Activated CD4-positive, alpha-beta memory T cell treated with anti-CD3 and anti-CD28 coated beads, Interleukin-2, amount 10 ng/mL, durations not matched to agents 7 days and 5 days (primary cell): ENCODE results near the gene C1orf167. TPM values are rescaled to one million over a fixed set of nuclear protein-coding genes. Genes with fewer than 3 reads are reported as not detected.

Source experiments
- CTCF ChIA-PET: fragments of 350-600 bp; sonication (Branson Sonifier 250); formaldehyde crosslinking; loops from one replicate; lab custom pipeline; 2021; ENCODE audit warnings: antibody characterized with exemption, inconsistent platforms; lab: Charles Lee
- POLR2A ChIA-PET: fragments of 350-600 bp; sonication (Branson Sonifier 250); formaldehyde crosslinking; loops from one replicate; lab custom pipeline; 2021; ENCODE audit warnings: antibody characterized with exemption; lab: Charles Lee
- DNase-seq: peaks from one replicate; pipeline ENCODE4 v3.0.0-alpha.2; 2020
- H3K27ac Mint-ChIP-seq: one replicate; pipeline ENCODE4 v1.8.0; 2021; ENCODE audit warnings: mild to moderate bottlenecking, mixed read lengths
- H3K27me3 Mint-ChIP-seq: one replicate; pipeline ENCODE4 v1.8.0; 2021; ENCODE audit warnings: mixed read lengths
- H3K36me3 Mint-ChIP-seq: one replicate; pipeline ENCODE4 v1.8.0; 2021; ENCODE audit warnings: low read depth, mixed read lengths
- H3K4me1 Mint-ChIP-seq: one replicate; pipeline ENCODE4 v1.8.0; 2021; ENCODE audit warnings: mixed read lengths
- H3K4me3 Mint-ChIP-seq: one replicate; pipeline ENCODE4 v1.8.0; 2021; ENCODE audit warnings: mild to moderate bottlenecking, mixed read lengths
- H3K9me3 Mint-ChIP-seq: one replicate; pipeline ENCODE4 v1.8.0; 2021; ENCODE audit warnings: mixed read lengths
- total RNA-seq, 2 experiments: library from RNA; stranded (reverse); gene quantifications; one replicate each; pipeline ENCODE4 v1.2.3, GENCODE V29; 2021

Gene C1orf167
- total RNA-seq, 2 experiments from 2014 or later: 0.25 TPM; not detected in 1

GRCh38 chr1:11727119-11727518, 34.9 kb upstream of the C1orf167 start:
- no peak for DNase-seq
- Mint-ChIP-seq H3K36me3 (no peaks in the 10 kb centered on the region), H3K27ac (no peak overlapping the region), H3K4me3 (no peak overlapping the region), H3K4me1 (peaks cover 53% of the 10 kb centered on the region), H3K27me3 (peaks cover 5% of the 10 kb centered on the region), H3K9me3 (no peaks in the 10 kb centered on the region)
- POLR2A ChIA-PET: interaction anchor here (0.8 kb wide), 1 partner anchor 9 kb away, joined by 4 read pairs; the partner anchor contains the start of gene AGTRAP
- CTCF ChIA-PET: no interaction called here

- POLR2A ChIA-PET: interaction anchor here (0.9 to 1.3 kb wide), 2 partner anchors 9 to 78 kb away, joined by 4 read pairs; partner anchors contain the start of gene CLCN6
- H3K27ac Mint-ChIP-seq: no peak overlapping the region
- no peaks in the 10 kb centered on the region for H3K36me3 Mint-ChIP-seq
- no peaks in the 10 kb centered on the region for H3K9me3 Mint-ChIP-seq
- CTCF ChIA-PET: interaction anchor here (0.6 to 1.1 kb wide), 2 partner anchors 9 to 64 kb away, joined by 3 to 4 read pairs; partner anchors contain the start of gene FBXO6
- H3K4me3 Mint-ChIP-seq: no peak overlapping the region
- no peak for DNase-seq
- H3K27me3 Mint-ChIP-seq: peaks cover 5% of the 10 kb centered on the region
- H3K4me1 Mint-ChIP-seq: peaks cover 59% of the 10 kb centered on the region
Measured at GRCh38 chr1:11728126-11728806, 33.7 kb upstream of the C1orf167 start.

GRCh38 chr1:11729155-11729497, 32.9 kb upstream of the C1orf167 start:
- DNase-seq: no peak
- Mint-ChIP-seq H3K27ac (no peak overlapping the region), H3K27me3 (no peaks in the 10 kb centered on the region), H3K36me3 (no peaks in the 10 kb centered on the region), H3K4me1 (peaks cover 59% of the 10 kb centered on the region), H3K9me3 (no peaks in the 10 kb centered on the region), H3K4me3 (no peak overlapping the region)
- POLR2A ChIA-PET: interaction anchor here (1.3 to 2.0 kb wide), 2 partner anchors 65 to 77 kb away, joined by 4 to 12 read pairs; partner anchors contain the start of genes CLCN6 and FBXO6
- CTCF ChIA-PET: interaction anchor here (1.1 kb wide), 1 partner anchor 10 kb away, joined by 4 read pairs; no protein-coding TSS in a partner anchor

GRCh38 chr1:11729498-11730428, 32.2 kb upstream of the C1orf167 start:
- CTCF ChIA-PET: interaction anchor here (1.1 to 2.0 kb wide), 4 partner anchors 10 to 79 kb away, joined by 5 to 19 read pairs (median 11); partner anchors contain the start of gene FBXO6
- peak; percentile 26 for DNase-seq
- H3K27me3 Mint-ChIP-seq: no peaks in the 10 kb centered on the region
- POLR2A ChIA-PET: interaction anchor here (0.6 to 2.1 kb wide), 11 partner anchors 10 to 670 kb away, joined by 3 to 17 read pairs (median 6); partner anchors contain the start of genes CLCN6, FBXO6 and SRM
- peaks cover 54% of the 10 kb centered on the region for H3K4me1 Mint-ChIP-seq
- H3K27ac Mint-ChIP-seq: peak overlapping the region; percentile 88
- H3K9me3 Mint-ChIP-seq: no peaks in the 10 kb centered on the region
- H3K36me3 Mint-ChIP-seq: no peaks in the 10 kb centered on the region
- peak overlapping the region; percentile 66 for H3K4me3 Mint-ChIP-seq

GRCh38 chr1:11730429-11730891, 31.5 kb upstream of the C1orf167 start:
- ChIA-PET CTCF (interaction anchor here (1.1 to 2.0 kb wide), 4 partner anchors 10 to 80 kb away, joined by 5 to 19 read pairs (median 11); partner anchors contain the start of gene FBXO6), POLR2A (interaction anchor here (0.6 to 2.1 kb wide), 10 partner anchors 10 to 671 kb away, joined by 3 to 17 read pairs (median 7); partner anchors contain the start of genes FBXO6 and SRM)
- H3K27ac Mint-ChIP-seq: peak overlapping the region; percentile 88
- no peaks in the 10 kb centered on the region for H3K27me3 Mint-ChIP-seq
- H3K4me3 Mint-ChIP-seq: peak overlapping the region; percentile 66
- DNase-seq: peak; percentile 71
- peaks cover 50% of the 10 kb centered on the region for H3K4me1 Mint-ChIP-seq
- no peaks in the 10 kb centered on the region for H3K9me3 Mint-ChIP-seq
- no peaks in the 10 kb centered on the region for H3K36me3 Mint-ChIP-seq

- Mint-ChIP-seq H3K27me3 (no peaks in the 10 kb centered on the region), H3K27ac (peak overlapping the region; percentile 88), H3K4me1 (peaks cover 54% of the 10 kb centered on the region), H3K9me3 (no peaks in the 10 kb centered on the region), H3K4me3 (peak overlapping the region; percentile 62), H3K36me3 (peaks cover 3% of the 10 kb centered on the region)
- CTCF ChIA-PET: interaction anchor here (1.9 to 2.0 kb wide), 2 partner anchors 9 to 12 kb away, joined by 6 to 16 read pairs; no protein-coding TSS in a partner anchor
- POLR2A ChIA-PET: interaction anchor here (2.0 to 2.1 kb wide), 2 partner anchors 81 to 177 kb away, joined by 8 to 17 read pairs; no protein-coding TSS in a partner anchor
- DNase-seq: no peak
Measured at GRCh38 chr1:11731691-11732283, 30.2 kb upstream of the C1orf167 start.

- Mint-ChIP-seq H3K27me3 (no peaks in the 10 kb centered on the region), H3K9me3 (no peaks in the 10 kb centered on the region), H3K4me3 (no peak overlapping the region), H3K27ac (no peak overlapping the region), H3K4me1 (peaks cover 68% of the 10 kb centered on the region), H3K36me3 (peaks cover 10% of the 10 kb centered on the region)
- ChIA-PET CTCF (no interaction called here), POLR2A (no interaction called here)
- DNase-seq: no peak
Measured at GRCh38 chr1:11733306-11733705, 28.7 kb upstream of the C1orf167 start.

- Mint-ChIP-seq H3K4me1 (peaks cover 69% of the 10 kb centered on the region), H3K4me3 (peak overlapping the region; percentile 98), H3K36me3 (peaks cover 20% of the 10 kb centered on the region), H3K27ac (no peak overlapping the region), H3K27me3 (no peaks in the 10 kb centered on the region), H3K9me3 (no peaks in the 10 kb centered on the region)
- ChIA-PET CTCF (interaction anchor here (0.8 to 3.6 kb wide), 7 partner anchors 10 to 85 kb away, joined by 4 to 19 read pairs (median 5); partner anchors contain the start of gene FBXO6), POLR2A (interaction anchor here (0.9 to 4.5 kb wide), 6 partner anchors 8 to 173 kb away, joined by 4 to 41 read pairs (median 11); partner anchors contain the start of gene FBXO6)
- DNase-seq: no peak
Measured at GRCh38 chr1:11735531-11735853, 26.5 kb upstream of the C1orf167 start.

- Mint-ChIP-seq H3K36me3 (peaks cover 24% of the 10 kb centered on the region), H3K4me1 (peaks cover 69% of the 10 kb centered on the region), H3K9me3 (no peaks in the 10 kb centered on the region), H3K4me3 (peak within 1 kb of the TSS; percentile 98), H3K27me3 (no peaks in the 10 kb centered on the region), H3K27ac (peak within 1 kb of the TSS; percentile 86)
- ChIA-PET CTCF (interaction anchor here (0.8 to 3.6 kb wide), 10 partner anchors 11 to 174 kb away, joined by 3 to 19 read pairs (median 5); partner anchors contain the start of gene FBXO6), POLR2A (interaction anchor here (0.9 to 4.5 kb wide), 12 partner anchors 9 to 173 kb away, joined by 3 to 41 read pairs (median 5); partner anchors contain the start of genes CLCN6 and FBXO6)
- peak; percentile 92 for DNase-seq
Measured at GRCh38 chr1:11735854-11736745, 25.9 kb upstream of the C1orf167 start, which contains the start of gene AGTRAP. Gene AGTRAP, plus strand, starts transcription at chr1:11736136. Its CDS starts 73 bp downstream, at chr1:11736209.

GRCh38 chr1:11736746-11737639, 25.0 kb upstream of the C1orf167 start:
- peaks cover 29% of the 10 kb centered on the region for H3K36me3 Mint-ChIP-seq
- POLR2A ChIA-PET: interaction anchor here (1.0 to 4.5 kb wide), 12 partner anchors 9 to 172 kb away, joined by 3 to 41 read pairs (median 4); partner anchors contain the start of genes CLCN6 and FBXO6
- no peaks in the 10 kb centered on the region for H3K9me3 Mint-ChIP-seq
- H3K4me1 Mint-ChIP-seq: peaks cover 69% of the 10 kb centered on the region
- H3K27me3 Mint-ChIP-seq: no peaks in the 10 kb centered on the region
- CTCF ChIA-PET: interaction anchor here (0.8 to 3.6 kb wide), 8 partner anchors 13 to 173 kb away, joined by 3 to 19 read pairs (median 6); no protein-coding TSS in a partner anchor
- H3K4me3 Mint-ChIP-seq: peak overlapping the region; percentile 98
- peak overlapping the region; percentile 56 for H3K27ac Mint-ChIP-seq
- peak; percentile 49 for DNase-seq
